Heart left ventricle (tissue), 16 donors: ENCODE measurements around the gene F11R. TPM values are rescaled to one million over a fixed set of nuclear protein-coding genes. Genes with fewer than 3 reads are reported as not detected.
"Not testable (repeated sequence)": the region's sequence is repeated elsewhere in the genome, so short reads cannot be mapped to it uniquely, and the experiment has no call there.

ENCODE experiments used
- ATAC-seq, 4 donors: fragments of 200-7000 bp; cut with Tn5 transposase; one replicate each; pipeline ENCODE4 v1.9.1; 2020 to 2022; ENCODE audit warnings: moderate library complexity in 4 of 4, mild to moderate bottlenecking in 3 of 4, moderate number of reproducible peaks in 1 of 4
- DNase-seq, 5 donors: peaks; one replicate each; pipeline ENCODE4 v3.0.0-alpha.2; 2020
- H3K27ac ChIP-seq, 12 donors: fragments of 200-600 bp; sonication (generic) in 4 of 12; one replicate each; pipeline versions ENCODE4 v1.5.0 to v1.8.0; 2016 to 2022; ENCODE audit warnings: mild to moderate bottlenecking in 2 of 12
- H3K27me3 ChIP-seq, 9 donors: fragments of 200-600 bp; sonication (generic) in 2 of 9; one replicate each; pipeline versions ENCODE4 v1.5.1 to v1.8.0; 2016 to 2022; ENCODE audit warnings: mild to moderate bottlenecking in 3 of 9
- H3K36me3 ChIP-seq, 9 donors: fragments of 200-600 bp; sonication (generic) in 2 of 9; one replicate each; pipeline versions ENCODE4 v1.5.0 to v1.8.0; 2018 to 2022; ENCODE audit warnings: mild to moderate bottlenecking in 2 of 9
- H3K4me1 ChIP-seq, 12 donors: fragments of 200-600 bp; sonication (generic) in 4 of 12; one replicate each; pipeline versions ENCODE4 v1.5.0 to v1.8.0; 2016 to 2022; ENCODE audit warnings: mild to moderate bottlenecking in 3 of 12
- H3K4me3 ChIP-seq, 12 donors: fragments of 200-600 bp; sonication (generic) in 4 of 12; one replicate each; pipeline versions ENCODE4 v1.5.0 to v1.8.0; 2017 to 2022; ENCODE audit warnings: mild to moderate bottlenecking in 9 of 12, moderate library complexity in 4 of 12
- H3K9me3 ChIP-seq, 12 donors: fragments of 200-600 bp; sonication (generic) in 4 of 12; one replicate each; pipeline versions ENCODE4 v1.5.0 to v1.8.0; 2016 to 2022; ENCODE audit warnings: mild to moderate bottlenecking in 1 of 12
- CTCF ChIP-seq, 12 donors: fragments of 200-600 bp; sonication (generic) in 4 of 12; IDR thresholded peaks; one replicate each; pipeline versions ENCODE4 v1.5.0 to v1.8.0; 2018 to 2022; ENCODE audit warnings: antibody characterized with exemption in 12 of 12, mild to moderate bottlenecking in 5 of 12
- POLR2A ChIP-seq, 2 donors: fragments of 450-650 bp; IDR thresholded peaks; one replicate each; pipeline ENCODE4 v1.6.1; 2017; ENCODE audit warnings: antibody characterized with exemption in 2 of 2, mild to moderate bottlenecking in 2 of 2, moderate library complexity in 2 of 2
- WGBS, 4 donors: extraction: QIAGEN DNeasy Blood & Tissue Kit in 2 of 4; methylation state at CpG; one replicate each; pipeline versions ENCODE4 v1.1.5 to v1.1.7; 2013 to 2018; 5-methylcytosine and 5-hydroxymethylcytosine counted together
- intact Hi-C, 10 donors: fragments of 100-400 bp; cut with DNase I; formaldehyde crosslinking; loops; one replicate each; pipeline versions ENCODE4 v1.11.1 to v1.14.2; 2022
- polyA plus RNA-seq, 2 donors: library from polyadenylated mRNA; stranded (reverse); fragments of 200-250 nt; gene quantifications; one replicate each; pipeline ENCODE4 v1.2.3, GENCODE V29; 2013
- total RNA-seq, 9 donors: library from RNA; depleted of rRNA in 2 of 9; stranded (reverse); fragments of >200 nt in 2 of 9; fragmentation: NEBNext Ultra II Directional in 3 of 9; extraction: Animal tissue kit (Norgen Biotek cat#: 25700) in 3 of 9; gene quantifications; one replicate each; pipeline versions ENCODE4 v1.1.0 to v1.2.4, GENCODE V29; 2016 to 2023
- donor health status: ischemic (EF 13 %, LVEDD 7.1; RV severe dilation, severe dysfunction).
- donor health status: healthy with polysubstance abuse.
- donor health status: DM: no; HTN: yes; CAD: no.
- donor health status: DM: no; HTN: no; CAD: no.
- donor health status: ischemic (EF 25% LVEDD 6.9; RV normal size, moderate dysfunction).
- donor health status: ischemic (EF 25% LVEDD 5.7; RV mildly dilated, moderate dysfunction).
- donor health status: healthy.
- donor health status: DM: yes; HTN: yes; CAD: no.
- donor health status: ischemic (EF 35%, LVEDD 5.7; RV mildly dilated, moderate dysfunction).
- donor health status: nonischemic (EF 11% LVEDD 7.7; RV severe dilation, severe dysfunction).
- donor health status: DM: yes; HTN: yes; CAD: no.
- donor health status: PGD.
- donor health status: ischemic (EF 29% LVEDD 5.4; RV normal size, mild dysfunction).
- donor health status: nonischemic (EF 23%, LVEDD 6.1; RV moderate dilation, normal function).

F11R gene
- total and polyA plus RNA-seq, 11 donors: 7.4 to 23.4 (median 10.9) TPM

GRCh38 chr1:160952129-160952510 lies 68.8 kb downstream of the F11R start:
- H3K9me3 ChIP-seq: no peaks in the 10 kb centered on the region
- intact Hi-C loops: loop anchor here in 9 of 10 donors (5.0 to 10.0 kb wide), 6 partner anchors 115 to 277 kb away; no protein-coding TSS in a partner anchor
- H3K36me3 ChIP-seq: no peaks in the 10 kb centered on the region
- no peak overlapping the region for H3K27ac ChIP-seq
- DNase-seq (no peak), ATAC-seq (no peak)
- no peak overlapping the region for H3K4me3 ChIP-seq
- peaks cover 0 to 18% (median 0%) of the 10 kb centered on the region in 9 donors for H3K27me3 ChIP-seq
- TF ChIP-seq POLR2A (IDR thresholded peaks at IDR 0.05) (no peak), CTCF (IDR thresholded peaks at IDR 0.05) (no peak)
- 80 to 88% (median 82%) methylated on average over 2 of the region's 2 CpGs for WGBS, 4 donors
- peaks cover 0 to 21% (median 0%) of the 10 kb centered on the region in 12 donors for H3K4me1 ChIP-seq

- ATAC-seq (peak; percentile 55 to 77 (median 69)), DNase-seq (peak in 3 of 5 donors; percentile 17 to 51 (median 41))
- no peak for TF ChIP-seq POLR2A (IDR thresholded peaks at IDR 0.05)
- TF ChIP-seq CTCF (IDR thresholded peaks at IDR 0.05): peak; percentile 40 to 74 (median 58)
- no peaks in the 10 kb centered on the region for H3K36me3 ChIP-seq
- no peak overlapping the region for H3K4me3 ChIP-seq
- 51 to 55% (median 52%) methylated on average over 8 of the region's 8 CpGs for WGBS, 4 donors
- no peaks in the 10 kb centered on the region for H3K9me3 ChIP-seq
- intact Hi-C loops: loop anchor here (1.0 to 10.0 kb wide), 9 partner anchors 114 to 277 kb away; no protein-coding TSS in a partner anchor
- peaks cover 0 to 26% (median 0%) of the 10 kb centered on the region in 12 donors for H3K4me1 ChIP-seq
- peaks cover 0 to 18% (median 0%) of the 10 kb centered on the region in 9 donors for H3K27me3 ChIP-seq
- H3K27ac ChIP-seq: no peak overlapping the region
Measured at GRCh38 chr1:160951443-160952128, 69.4 kb downstream of the F11R start.

GRCh38 chr1:160950657-160951056 lies 70.3 kb downstream of the F11R start:
- Histone ChIP-seq H3K9me3 (no peaks in the 10 kb centered on the region), H3K4me3 (no peak overlapping the region), H3K27ac (no peak overlapping the region), H3K27me3 (peaks cover 0 to 19% (median 2%) of the 10 kb centered on the region in 9 donors), H3K36me3 (no peaks in the 10 kb centered on the region), H3K4me1 (peaks cover 0 to 26% (median 0%) of the 10 kb centered on the region in 12 donors)
- no peak for DNase-seq
- intact Hi-C loops: loop anchor here (1.0 to 10.0 kb wide), 9 partner anchors 113 to 276 kb away; no protein-coding TSS in a partner anchor
- 79 to 89% (median 85%) methylated on average over 3 of the region's 3 CpGs for WGBS, 4 donors
- ATAC-seq: no peak
- TF ChIP-seq CTCF (IDR thresholded peaks at IDR 0.05): no peak
- no peak for TF ChIP-seq POLR2A (IDR thresholded peaks at IDR 0.05)

GRCh38 chr1:160949881-160950280 lies 71.1 kb downstream of the F11R start:
- no peak overlapping the region for H3K27ac ChIP-seq
- WGBS, 4 donors: 85 to 93% (median 91%) methylated on average over 2 of the region's 2 CpGs
- no peaks in the 10 kb centered on the region for H3K36me3 ChIP-seq
- peaks cover 0 to 27% (median 3%) of the 10 kb centered on the region in 9 donors for H3K27me3 ChIP-seq
- peaks cover 0 to 26% (median 0%) of the 10 kb centered on the region in 12 donors for H3K4me1 ChIP-seq
- no peaks in the 10 kb centered on the region for H3K9me3 ChIP-seq
- no peak overlapping the region for H3K4me3 ChIP-seq
- TF ChIP-seq POLR2A (IDR thresholded peaks at IDR 0.05): no peak
- ATAC-seq: no peak
- DNase-seq: no peak
- intact Hi-C loops: loop anchor here (2.0 to 10.0 kb wide), 8 partner anchors 113 to 275 kb away; no protein-coding TSS in a partner anchor

- H3K27ac ChIP-seq, DNase-seq, H3K4me3 ChIP-seq, intact Hi-C loops, ATAC-seq, H3K36me3 ChIP-seq, H3K9me3 ChIP-seq: not testable (repeated sequence)
- Histone ChIP-seq H3K4me1 (peaks cover 0 to 26% (median 0%) of the 10 kb centered on the region in 12 donors), H3K27me3 (peaks cover 0 to 32% (median 3%) of the 10 kb centered on the region in 9 donors)
- 32 to 39% (median 32%) methylated on average over 6 to 7 of the region's 7 CpGs for WGBS, 4 donors
Measured at GRCh38 chr1:160949216-160949880, 71.6 kb downstream of the F11R start.

GRCh38 chr1:160947174-160947759 lies 73.7 kb downstream of the F11R start:
- H3K9me3 ChIP-seq, H3K36me3 ChIP-seq, ATAC-seq, H3K4me3 ChIP-seq, H3K27ac ChIP-seq, DNase-seq, intact Hi-C loops: not testable (repeated sequence)
- WGBS, 4 donors: 11 to 20% (median 14%) methylated on average over 7 of the region's 7 CpGs
- Histone ChIP-seq H3K27me3 (peaks cover 0 to 38% (median 3%) of the 10 kb centered on the region in 9 donors), H3K4me1 (peaks cover 0 to 26% (median 0%) of the 10 kb centered on the region in 12 donors)

GRCh38 chr1:160945881-160946280 lies 75.1 kb downstream of the F11R start:
- DNase-seq, H3K9me3 ChIP-seq, H3K4me3 ChIP-seq, H3K36me3 ChIP-seq, intact Hi-C loops, H3K27ac ChIP-seq, ATAC-seq: not testable (repeated sequence)
- 87 to 93% (median 88%) methylated on average over 6 of the region's 6 CpGs for WGBS, 4 donors
- Histone ChIP-seq H3K4me1 (peaks cover 0 to 22% (median 0%) of the 10 kb centered on the region in 12 donors), H3K27me3 (peaks cover 0 to 42% (median 3%) of the 10 kb centered on the region in 9 donors)
